ENCODE measurements around the gene B3GAT1.

GRCh38 chr11:134417871-134418840 lies 6.1 kb upstream of the B3GAT1 start:
- TF ChIP-seq YY1 (IDR thresholded peaks at IDR 0.05; ENCODE audit: insufficient read depth, insufficient read length) (no peak), ZNF274 (IDR thresholded peaks at IDR 0.05; ENCODE audit: low read depth, low read length) (no peak)

Data from NT2/D1 (cell line).